ENCODE measurements around the gene KIAA0232.

KIAA0232 gene

GRCh38 chr4:6782147-6782845 lies at the start of gene KIAA0232:
KIAA0232 (plus strand) TSS chr4:6782727; CDS start chr4:6824454, 41,727 bp downstream.
- peak within 1 kb of the TSS in 4 of 5 donors; percentile 89 to 100 (median 99) for H3K9ac ChIP-seq (ENCODE audit: low read length in 5 of 5)
- H3K36me3 ChIP-seq (ENCODE audit: control insufficient read depth in 5 of 5, insufficient read depth in 5 of 5, low read length in 5 of 5) = peaks cover 0 to 3% (median 0%) of the 10 kb centered on the region in 5 donors
- peak within 1 kb of the TSS; percentile 98 for H3K27ac ChIP-seq (ENCODE audit: low read depth, low read length)
- peak within 1 kb of the TSS in 4 of 5 donors; percentile 81 to 92 (median 86) for H3K4me3 ChIP-seq (ENCODE audit: low read depth in 1 of 5, low read length in 5 of 5)
- H3K9me3 ChIP-seq (ENCODE audit: control insufficient read depth in 5 of 5, low read length in 5 of 5) = no peaks in the 10 kb centered on the region
- no peaks in the 10 kb centered on the region for H3K27me3 ChIP-seq (ENCODE audit: control insufficient read depth in 5 of 5, insufficient read depth in 4 of 5, low read length in 5 of 5)
- peaks cover 2 to 39% (median 28%) of the 10 kb centered on the region in 5 donors for H3K4me1 ChIP-seq (ENCODE audit: control insufficient read depth in 5 of 5, insufficient read depth in 5 of 5, low read length in 5 of 5)

- Histone ChIP-seq H3K9me3 (ENCODE audit: control insufficient read depth in 5 of 5, low read length in 5 of 5) (no peaks in the 10 kb centered on the region), H3K36me3 (ENCODE audit: control insufficient read depth in 5 of 5, insufficient read depth in 5 of 5, low read length in 5 of 5) (no peaks in the 10 kb centered on the region), H3K4me3 (ENCODE audit: low read depth in 1 of 5, low read length in 5 of 5) (no peak overlapping the region), H3K27ac (ENCODE audit: low read depth, low read length) (no peak overlapping the region), H3K9ac (ENCODE audit: low read length in 5 of 5) (no peak overlapping the region), H3K4me1 (ENCODE audit: control insufficient read depth in 5 of 5, insufficient read depth in 5 of 5, low read length in 5 of 5) (peaks cover 2 to 21% (median 18%) of the 10 kb centered on the region in 5 donors), H3K27me3 (ENCODE audit: control insufficient read depth in 5 of 5, insufficient read depth in 4 of 5, low read length in 5 of 5) (peaks cover 0 to 3% (median 0%) of the 10 kb centered on the region in 5 donors)
These were observed 49.0 kb upstream of the KIAA0232 start for GRCh38 chr4:6733358-6734164.

- H3K27ac ChIP-seq (ENCODE audit: low read depth, low read length) = no peak overlapping the region
- no peak overlapping the region for H3K9ac ChIP-seq (ENCODE audit: low read length in 5 of 5)
- H3K27me3 ChIP-seq (ENCODE audit: control insufficient read depth in 5 of 5, insufficient read depth in 4 of 5, low read length in 5 of 5) = no peaks in the 10 kb centered on the region
- H3K4me1 ChIP-seq (ENCODE audit: control insufficient read depth in 5 of 5, insufficient read depth in 5 of 5, low read length in 5 of 5) = peaks cover 2 to 21% (median 18%) of the 10 kb centered on the region in 5 donors
- H3K36me3 ChIP-seq (ENCODE audit: control insufficient read depth in 5 of 5, insufficient read depth in 5 of 5, low read length in 5 of 5) = no peaks in the 10 kb centered on the region
- H3K4me3 ChIP-seq (ENCODE audit: low read depth in 1 of 5, low read length in 5 of 5) = no peak overlapping the region
- H3K9me3 ChIP-seq (ENCODE audit: control insufficient read depth in 5 of 5, low read length in 5 of 5) = no peaks in the 10 kb centered on the region
These were observed 48.3 kb upstream of the KIAA0232 start for GRCh38 chr4:6734165-6734786.

GRCh38 chr4:6739920-6740319 lies 42.6 kb upstream of the KIAA0232 start:
- Histone ChIP-seq H3K27me3 (ENCODE audit: control insufficient read depth in 5 of 5, insufficient read depth in 4 of 5, low read length in 5 of 5) (no peaks in the 10 kb centered on the region), H3K36me3 (ENCODE audit: control insufficient read depth in 5 of 5, insufficient read depth in 5 of 5, low read length in 5 of 5) (no peaks in the 10 kb centered on the region), H3K9ac (ENCODE audit: low read length in 5 of 5) (no peak overlapping the region), H3K9me3 (ENCODE audit: control insufficient read depth in 5 of 5, low read length in 5 of 5) (no peaks in the 10 kb centered on the region), H3K4me3 (ENCODE audit: low read depth in 1 of 5, low read length in 5 of 5) (no peak overlapping the region), H3K4me1 (ENCODE audit: control insufficient read depth in 5 of 5, insufficient read depth in 5 of 5, low read length in 5 of 5) (no peaks in the 10 kb centered on the region), H3K27ac (ENCODE audit: low read depth, low read length) (no peak overlapping the region)

GRCh38 chr4:6740347-6740746 lies 42.2 kb upstream of the KIAA0232 start:
- no peaks in the 10 kb centered on the region for H3K27me3 ChIP-seq (ENCODE audit: control insufficient read depth in 5 of 5, insufficient read depth in 4 of 5, low read length in 5 of 5)
- H3K9ac ChIP-seq (ENCODE audit: low read length in 5 of 5) = no peak overlapping the region

GRCh38 chr4:6742507-6742906 lies 40.0 kb upstream of the KIAA0232 start:
- Histone ChIP-seq H3K9ac (ENCODE audit: low read length in 5 of 5) (no peak overlapping the region), H3K4me3 (ENCODE audit: low read depth in 1 of 5, low read length in 5 of 5) (no peak overlapping the region)

More at GRCh38 chr4:6740347-6740746, 42.2 kb upstream of the KIAA0232 start:
- H3K4me1 ChIP-seq (ENCODE audit: control insufficient read depth in 5 of 5, insufficient read depth in 5 of 5, low read length in 5 of 5) = no peaks in the 10 kb centered on the region
- no peak overlapping the region for H3K4me3 ChIP-seq (ENCODE audit: low read depth in 1 of 5, low read length in 5 of 5)
- H3K27ac ChIP-seq (ENCODE audit: low read depth, low read length) = no peak overlapping the region
- H3K9me3 ChIP-seq (ENCODE audit: control insufficient read depth in 5 of 5, low read length in 5 of 5) = no peaks in the 10 kb centered on the region
- H3K36me3 ChIP-seq (ENCODE audit: control insufficient read depth in 5 of 5, insufficient read depth in 5 of 5, low read length in 5 of 5) = no peaks in the 10 kb centered on the region

GRCh38 chr4:6742989-6743388 lies 39.5 kb upstream of the KIAA0232 start:
- Histone ChIP-seq H3K9ac (ENCODE audit: low read length in 5 of 5) (no peak overlapping the region), H3K9me3 (ENCODE audit: control insufficient read depth in 5 of 5, low read length in 5 of 5) (no peaks in the 10 kb centered on the region), H3K27ac (ENCODE audit: low read depth, low read length) (no peak overlapping the region), H3K4me1 (ENCODE audit: control insufficient read depth in 5 of 5, insufficient read depth in 5 of 5, low read length in 5 of 5) (peaks cover 0 to 11% (median 10%) of the 10 kb centered on the region in 5 donors), H3K36me3 (ENCODE audit: control insufficient read depth in 5 of 5, insufficient read depth in 5 of 5, low read length in 5 of 5) (no peaks in the 10 kb centered on the region), H3K4me3 (ENCODE audit: low read depth in 1 of 5, low read length in 5 of 5) (no peak overlapping the region), H3K27me3 (ENCODE audit: control insufficient read depth in 5 of 5, insufficient read depth in 4 of 5, low read length in 5 of 5) (no peaks in the 10 kb centered on the region)

More at GRCh38 chr4:6742507-6742906, 40.0 kb upstream of the KIAA0232 start:
- H3K27ac ChIP-seq (ENCODE audit: low read depth, low read length) = no peak overlapping the region
- peaks cover 0 to 7% (median 5%) of the 10 kb centered on the region in 5 donors for H3K4me1 ChIP-seq (ENCODE audit: control insufficient read depth in 5 of 5, insufficient read depth in 5 of 5, low read length in 5 of 5)
- H3K36me3 ChIP-seq (ENCODE audit: control insufficient read depth in 5 of 5, insufficient read depth in 5 of 5, low read length in 5 of 5) = no peaks in the 10 kb centered on the region
- no peaks in the 10 kb centered on the region for H3K9me3 ChIP-seq (ENCODE audit: control insufficient read depth in 5 of 5, low read length in 5 of 5)
- H3K27me3 ChIP-seq (ENCODE audit: control insufficient read depth in 5 of 5, insufficient read depth in 4 of 5, low read length in 5 of 5) = no peaks in the 10 kb centered on the region

- H3K27ac ChIP-seq (ENCODE audit: low read depth, low read length) = no peak overlapping the region
- peaks cover 4 to 33% (median 25%) of the 10 kb centered on the region in 5 donors for H3K4me1 ChIP-seq (ENCODE audit: control insufficient read depth in 5 of 5, insufficient read depth in 5 of 5, low read length in 5 of 5)
- no peak overlapping the region for H3K9ac ChIP-seq (ENCODE audit: low read length in 5 of 5)
- H3K4me3 ChIP-seq (ENCODE audit: low read depth in 1 of 5, low read length in 5 of 5) = no peak overlapping the region
- H3K9me3 ChIP-seq (ENCODE audit: control insufficient read depth in 5 of 5, low read length in 5 of 5) = no peaks in the 10 kb centered on the region
- no peaks in the 10 kb centered on the region for H3K36me3 ChIP-seq (ENCODE audit: control insufficient read depth in 5 of 5, insufficient read depth in 5 of 5, low read length in 5 of 5)
- peaks cover 0 to 3% (median 0%) of the 10 kb centered on the region in 5 donors for H3K27me3 ChIP-seq (ENCODE audit: control insufficient read depth in 5 of 5, insufficient read depth in 4 of 5, low read length in 5 of 5)
These were observed 35.7 kb upstream of the KIAA0232 start for GRCh38 chr4:6746721-6747293.

- H3K27ac ChIP-seq (ENCODE audit: low read depth, low read length) = no peak overlapping the region
- H3K4me3 ChIP-seq (ENCODE audit: low read depth in 1 of 5, low read length in 5 of 5) = no peak overlapping the region
- no peaks in the 10 kb centered on the region for H3K9me3 ChIP-seq (ENCODE audit: control insufficient read depth in 5 of 5, low read length in 5 of 5)
- H3K9ac ChIP-seq (ENCODE audit: low read length in 5 of 5) = no peak overlapping the region
- peaks cover 0 to 3% (median 0%) of the 10 kb centered on the region in 5 donors for H3K27me3 ChIP-seq (ENCODE audit: control insufficient read depth in 5 of 5, insufficient read depth in 4 of 5, low read length in 5 of 5)
- peaks cover 4 to 39% (median 25%) of the 10 kb centered on the region in 5 donors for H3K4me1 ChIP-seq (ENCODE audit: control insufficient read depth in 5 of 5, insufficient read depth in 5 of 5, low read length in 5 of 5)
- no peaks in the 10 kb centered on the region for H3K36me3 ChIP-seq (ENCODE audit: control insufficient read depth in 5 of 5, insufficient read depth in 5 of 5, low read length in 5 of 5)
These were observed 35.1 kb upstream of the KIAA0232 start for GRCh38 chr4:6747294-6748051.

Measured in subcutaneous abdominal adipose tissue (tissue), 5 donors.